Measurements from ENCODE around the gene STX18.

The STX18 gene

GRCh38 chr4:4440333-4441061 lies 101.4 kb downstream of the STX18 start:
- Mint-ChIP-seq H3K27me3 (no peaks in the 10 kb centered on the region), H3K4me3 (no peak overlapping the region), H3K9me3 (no peaks in the 10 kb centered on the region), H3K36me3 (peaks cover 29% of the 10 kb centered on the region), H3K4me1 (peaks cover 4% of the 10 kb centered on the region), H3K27ac (no peak overlapping the region)
- ATAC-seq (ENCODE audit: low read depth) (no peak), DNase-seq (ENCODE audit: low spot score in 2 of 2) (no peak)

- Mint-ChIP-seq H3K36me3 (peaks cover 33% of the 10 kb centered on the region), H3K9me3 (no peaks in the 10 kb centered on the region), H3K27ac (no peak overlapping the region), H3K27me3 (no peaks in the 10 kb centered on the region), H3K4me3 (no peak overlapping the region), H3K4me1 (peaks cover 4% of the 10 kb centered on the region)
- no peak for ATAC-seq (ENCODE audit: low read depth)
- no peak for DNase-seq (ENCODE audit: low spot score in 2 of 2)
Observed at GRCh38 chr4:4439782-4440181, 102.1 kb downstream of the STX18 start.

- no peaks in the 10 kb centered on the region for H3K27me3 Mint-ChIP-seq
- no peaks in the 10 kb centered on the region for H3K9me3 Mint-ChIP-seq
- H3K4me3 Mint-ChIP-seq: no peak overlapping the region
- peaks cover 4% of the 10 kb centered on the region for H3K4me1 Mint-ChIP-seq
- H3K27ac Mint-ChIP-seq: no peak overlapping the region
- DNase-seq (ENCODE audit: low spot score in 2 of 2) (no peak), ATAC-seq (ENCODE audit: low read depth) (no peak)
- H3K36me3 Mint-ChIP-seq: peaks cover 33% of the 10 kb centered on the region
Observed at GRCh38 chr4:4438891-4439290, 103.0 kb downstream of the STX18 start.

- Mint-ChIP-seq H3K27me3 (no peaks in the 10 kb centered on the region), H3K36me3 (peaks cover 30% of the 10 kb centered on the region), H3K4me1 (peaks cover 4% of the 10 kb centered on the region), H3K9me3 (no peaks in the 10 kb centered on the region), H3K4me3 (no peak overlapping the region), H3K27ac (no peak overlapping the region)
- ATAC-seq (ENCODE audit: low read depth): peak; percentile 57
- no peak for DNase-seq (ENCODE audit: low spot score in 2 of 2)
Observed at GRCh38 chr4:4437798-4438470, 103.9 kb downstream of the STX18 start.

- Mint-ChIP-seq H3K4me3 (no peak overlapping the region), H3K9me3 (no peaks in the 10 kb centered on the region), H3K36me3 (peaks cover 28% of the 10 kb centered on the region), H3K27ac (no peak overlapping the region), H3K4me1 (peaks cover 7% of the 10 kb centered on the region), H3K27me3 (no peaks in the 10 kb centered on the region)
- ATAC-seq (ENCODE audit: low read depth) (no peak), DNase-seq (ENCODE audit: low spot score in 2 of 2) (no peak)
Observed at GRCh38 chr4:4436244-4436823, 105.5 kb downstream of the STX18 start.

DNA sequence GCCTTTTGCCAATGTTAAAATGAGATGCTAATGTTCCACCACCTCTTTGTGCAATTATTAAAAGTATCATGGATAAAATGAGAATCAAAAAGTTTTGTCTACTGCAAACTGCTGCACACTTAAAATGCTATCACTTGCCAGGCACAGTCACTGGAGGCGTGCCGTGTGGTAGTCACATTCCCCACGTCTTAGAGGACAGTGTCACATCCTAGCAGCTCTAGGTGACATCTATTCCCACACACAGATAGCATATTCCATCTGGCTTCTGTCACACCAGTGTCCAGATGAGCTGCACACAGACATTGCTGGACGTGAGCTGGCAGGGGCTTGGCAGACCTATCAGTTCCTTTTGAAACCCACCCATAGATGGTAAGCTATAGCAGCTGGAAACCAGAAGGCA lies 107.9 kb downstream of the STX18 start:
- ATAC-seq (ENCODE audit: low read depth): no peak
- Mint-ChIP-seq H3K36me3 (peaks cover 32% of the 10 kb centered on the region), H3K4me1 (peaks cover 5% of the 10 kb centered on the region)

DNA sequence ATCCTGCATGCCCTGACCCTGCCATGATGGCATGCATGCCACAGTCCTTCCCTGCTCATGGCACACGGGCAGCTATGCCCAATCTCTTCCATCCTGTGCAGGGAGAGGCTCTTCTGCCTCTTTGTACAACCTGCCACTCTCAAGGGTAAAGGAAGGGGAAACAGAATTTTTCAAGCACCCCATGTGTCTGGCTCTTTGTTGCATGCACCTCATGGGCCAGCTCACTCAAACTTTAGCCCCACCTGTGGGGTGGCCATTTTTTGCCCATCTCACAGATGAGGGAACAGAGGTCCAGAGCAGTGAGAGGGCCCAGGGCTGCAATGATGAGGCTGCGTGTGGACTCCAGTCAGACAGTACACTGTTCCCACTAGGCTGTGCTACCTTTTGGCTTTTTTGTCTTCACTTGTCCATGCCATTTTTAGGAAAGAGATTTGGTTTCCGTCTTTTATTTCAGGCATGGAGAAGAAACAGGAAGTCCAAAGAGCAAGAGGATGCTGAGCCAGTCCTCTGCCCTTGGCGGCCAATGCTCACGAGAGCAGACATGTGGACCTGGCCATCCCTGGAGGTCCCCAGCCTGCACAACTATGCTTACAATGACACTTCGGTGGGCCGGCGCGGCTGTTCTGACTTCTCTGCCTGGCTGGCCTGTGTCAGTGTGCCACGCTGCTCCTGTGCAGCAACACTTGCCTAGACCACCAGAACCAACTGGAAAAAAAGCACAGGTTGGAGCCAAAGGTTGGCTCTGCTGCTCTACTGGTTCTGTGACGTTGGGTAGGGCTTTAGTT lies 109.3 kb downstream of the STX18 start:
- no peak for DNase-seq (ENCODE audit: low spot score in 2 of 2)
- ATAC-seq (ENCODE audit: low read depth): no peak
- H3K4me3 Mint-ChIP-seq: no peak overlapping the region
- H3K27me3 Mint-ChIP-seq: no peaks in the 10 kb centered on the region
- H3K36me3 Mint-ChIP-seq: peaks cover 27% of the 10 kb centered on the region
- H3K9me3 Mint-ChIP-seq: no peaks in the 10 kb centered on the region
- peaks cover 3% of the 10 kb centered on the region for H3K4me1 Mint-ChIP-seq
- H3K27ac Mint-ChIP-seq: no peak overlapping the region

More for the DNA sequence above, 107.9 kb downstream of the STX18 start:
- no peak for DNase-seq (ENCODE audit: low spot score in 2 of 2)
- H3K9me3 Mint-ChIP-seq: no peaks in the 10 kb centered on the region
- H3K27ac Mint-ChIP-seq: no peak overlapping the region
- no peak overlapping the region for H3K4me3 Mint-ChIP-seq
- no peaks in the 10 kb centered on the region for H3K27me3 Mint-ChIP-seq

GRCh38 chr4:4430492-4431195 lies 111.2 kb downstream of the STX18 start:
- Mint-ChIP-seq H3K9me3 (no peaks in the 10 kb centered on the region), H3K4me3 (no peak overlapping the region), H3K27ac (no peak overlapping the region), H3K4me1 (peaks cover 3% of the 10 kb centered on the region), H3K27me3 (no peaks in the 10 kb centered on the region), H3K36me3 (peaks cover 26% of the 10 kb centered on the region)
- DNase-seq (ENCODE audit: low spot score in 2 of 2): peak in 1 of 2 donors; percentile 7
- peak; percentile 72 for ATAC-seq (ENCODE audit: low read depth)

DNA sequence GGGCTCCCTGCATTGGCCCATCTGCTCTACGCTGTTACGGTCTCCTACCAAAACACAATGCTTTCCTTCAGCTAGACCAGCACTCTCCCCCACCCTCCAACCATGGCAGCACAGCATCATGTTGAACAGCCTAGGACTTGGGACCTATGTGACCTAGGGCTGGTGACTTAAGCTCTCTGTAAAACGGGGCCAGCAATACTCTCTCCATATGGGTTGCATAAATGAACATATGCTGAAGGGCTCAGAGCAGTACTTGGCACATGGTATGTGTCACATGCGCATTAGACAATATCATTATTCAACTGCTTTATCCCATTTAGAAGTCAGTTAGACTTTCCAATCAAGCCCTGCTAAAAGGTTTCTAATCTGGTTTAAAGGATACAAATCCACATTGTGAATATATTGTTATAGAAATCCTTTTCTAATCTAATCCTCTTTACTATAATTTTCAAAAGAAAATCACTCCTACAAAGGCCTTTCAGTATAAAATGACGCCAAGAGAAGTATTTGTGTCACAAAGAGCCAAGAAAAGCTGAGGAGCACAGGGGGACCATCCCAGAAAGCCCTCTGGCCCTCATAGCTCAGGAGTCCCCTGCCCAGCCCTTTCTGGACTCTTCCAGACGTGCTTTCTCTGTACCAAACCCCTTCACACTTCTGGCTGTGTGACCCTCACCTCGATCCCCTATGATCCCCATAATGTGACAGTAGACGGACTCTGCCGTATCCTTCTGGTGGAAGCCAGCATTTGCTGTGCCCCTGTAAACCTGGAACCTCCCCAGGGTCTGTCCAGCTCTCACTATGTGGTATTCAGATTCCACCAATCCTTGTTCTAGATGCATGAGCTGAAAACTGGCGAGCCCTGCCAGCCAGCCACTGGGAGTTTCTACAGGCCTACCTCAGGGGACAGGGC lies 112.6 kb downstream of the STX18 start:
- no peak overlapping the region for H3K27ac Mint-ChIP-seq
- ATAC-seq (ENCODE audit: low read depth) (no peak), DNase-seq (ENCODE audit: low spot score in 2 of 2) (no peak)
- no peaks in the 10 kb centered on the region for H3K9me3 Mint-ChIP-seq
- no peaks in the 10 kb centered on the region for H3K27me3 Mint-ChIP-seq
- peaks cover 21% of the 10 kb centered on the region for H3K36me3 Mint-ChIP-seq
- H3K4me1 Mint-ChIP-seq: peaks cover 3% of the 10 kb centered on the region
- H3K4me3 Mint-ChIP-seq: no peak overlapping the region

- no peak for DNase-seq (ENCODE audit: low spot score in 2 of 2)
- H3K4me1 Mint-ChIP-seq: peaks cover 3% of the 10 kb centered on the region
- H3K4me3 Mint-ChIP-seq: no peak overlapping the region
- H3K9me3 Mint-ChIP-seq: no peaks in the 10 kb centered on the region
- no peaks in the 10 kb centered on the region for H3K27me3 Mint-ChIP-seq
- H3K36me3 Mint-ChIP-seq: peaks cover 26% of the 10 kb centered on the region
- ATAC-seq (ENCODE audit: low read depth): no peak
- no peak overlapping the region for H3K27ac Mint-ChIP-seq
Observed at GRCh38 chr4:4427886-4428285, 114.0 kb downstream of the STX18 start.

DNA sequence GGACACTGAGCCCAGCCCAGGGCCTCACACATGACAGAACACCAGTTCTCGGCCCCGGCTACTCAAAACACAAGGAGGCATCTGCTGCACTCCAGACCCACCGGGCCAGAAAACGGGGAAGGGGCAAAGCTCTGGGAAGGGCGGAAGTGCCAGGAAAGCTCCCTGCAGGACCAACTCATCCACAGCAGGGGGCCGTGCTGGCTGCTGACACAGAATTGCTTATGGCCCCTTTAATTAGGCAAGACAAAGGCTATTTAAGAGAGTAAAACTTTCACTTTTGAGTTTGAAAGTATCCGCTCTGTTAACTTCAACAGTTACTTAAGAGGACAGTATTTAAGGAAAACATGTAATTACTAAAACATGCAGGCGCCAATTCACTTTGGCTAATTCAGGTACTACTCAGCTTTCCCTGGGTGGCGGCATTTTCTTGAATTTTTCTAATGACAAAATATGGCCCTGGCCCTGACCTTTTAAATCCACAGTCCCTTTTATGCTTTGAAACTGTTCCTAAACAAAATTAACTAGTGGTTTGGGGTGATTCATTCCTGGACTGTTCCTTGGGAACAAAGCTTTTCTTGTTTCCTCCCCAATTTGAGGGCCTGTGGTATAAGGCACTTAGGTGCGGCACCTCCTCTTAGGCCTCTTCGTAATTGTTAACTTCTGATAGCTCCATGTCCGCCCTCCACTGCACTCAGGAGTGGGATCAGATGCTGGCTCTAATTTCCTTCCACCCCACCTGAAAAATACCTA lies 114.6 kb downstream of the STX18 start:
- Mint-ChIP-seq H3K4me3 (no peak overlapping the region), H3K36me3 (peaks cover 30% of the 10 kb centered on the region), H3K9me3 (no peaks in the 10 kb centered on the region), H3K27me3 (no peaks in the 10 kb centered on the region), H3K27ac (no peak overlapping the region), H3K4me1 (peaks cover 3% of the 10 kb centered on the region)
- ATAC-seq (ENCODE audit: low read depth) (no peak), DNase-seq (ENCODE audit: low spot score in 2 of 2) (no peak)

- Mint-ChIP-seq H3K27me3 (no peaks in the 10 kb centered on the region), H3K4me1 (peaks cover under 1% of the 10 kb centered on the region), H3K36me3 (peaks cover 35% of the 10 kb centered on the region), H3K27ac (no peak overlapping the region), H3K4me3 (no peak overlapping the region), H3K9me3 (no peaks in the 10 kb centered on the region)
- ATAC-seq (ENCODE audit: low read depth) (no peak), DNase-seq (ENCODE audit: low spot score in 2 of 2) (no peak)
Observed at GRCh38 chr4:4426511-4427120, 115.2 kb downstream of the STX18 start.
